DOHH2 (cell line): ENCODE measurements around the gene PDIA6.

Experiments
- CTCF ChIP-seq: fragments of 200-600 bp; sonication (generic); IDR thresholded peaks from one replicate; pipeline ENCODE4 v1.5.1; 2014; ENCODE audit warnings: antibody characterized with exemption, mild to moderate bottlenecking, low read depth, low read length; ENCODE audit not compliant: poor library complexity, severe bottlenecking
- EZH2phosphoT487 ChIP-seq: fragments of 200-600 bp; sonication (generic); IDR thresholded peaks from 2 replicates; pipeline ENCODE4 v1.6.1; 2017; ENCODE audit warnings: borderline replicate concordance, mild to moderate bottlenecking, antibody characterized with exemption, low read length, moderate library complexity, mixed read lengths

- TF ChIP-seq CTCF, result no peak
- TF ChIP-seq EZH2phosphoT487, result no peak
Observed at GRCh38 chr2:10846110-10846861, 33.7 kb upstream of the PDIA6 start.
